Inferior parietal cortex (tissue), 1 donor: ENCODE measurements around the gene SYTL1.
A peak's percentile ranks its signal among the peaks of the same experiment; 100 is the strongest.

Experiments
- DNase-seq: peaks from one replicate; pipeline ENCODE4 v3.0.0-alpha.2; 2016; ENCODE audit errors: extremely low spot score

Gene SYTL1, protein sequence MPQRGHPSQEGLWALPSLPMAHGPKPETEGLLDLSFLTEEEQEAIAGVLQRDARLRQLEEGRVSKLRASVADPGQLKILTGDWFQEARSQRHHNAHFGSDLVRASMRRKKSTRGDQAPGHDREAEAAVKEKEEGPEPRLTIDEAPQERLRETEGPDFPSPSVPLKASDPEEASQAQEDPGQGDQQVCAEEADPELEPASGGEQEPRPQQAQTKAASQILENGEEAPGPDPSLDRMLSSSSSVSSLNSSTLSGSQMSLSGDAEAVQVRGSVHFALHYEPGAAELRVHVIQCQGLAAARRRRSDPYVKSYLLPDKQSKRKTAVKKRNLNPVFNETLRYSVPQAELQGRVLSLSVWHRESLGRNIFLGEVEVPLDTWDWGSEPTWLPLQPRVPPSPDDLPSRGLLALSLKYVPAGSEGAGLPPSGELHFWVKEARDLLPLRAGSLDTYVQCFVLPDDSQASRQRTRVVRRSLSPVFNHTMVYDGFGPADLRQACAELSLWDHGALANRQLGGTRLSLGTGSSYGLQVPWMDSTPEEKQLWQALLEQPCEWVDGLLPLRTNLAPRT

DNA sequence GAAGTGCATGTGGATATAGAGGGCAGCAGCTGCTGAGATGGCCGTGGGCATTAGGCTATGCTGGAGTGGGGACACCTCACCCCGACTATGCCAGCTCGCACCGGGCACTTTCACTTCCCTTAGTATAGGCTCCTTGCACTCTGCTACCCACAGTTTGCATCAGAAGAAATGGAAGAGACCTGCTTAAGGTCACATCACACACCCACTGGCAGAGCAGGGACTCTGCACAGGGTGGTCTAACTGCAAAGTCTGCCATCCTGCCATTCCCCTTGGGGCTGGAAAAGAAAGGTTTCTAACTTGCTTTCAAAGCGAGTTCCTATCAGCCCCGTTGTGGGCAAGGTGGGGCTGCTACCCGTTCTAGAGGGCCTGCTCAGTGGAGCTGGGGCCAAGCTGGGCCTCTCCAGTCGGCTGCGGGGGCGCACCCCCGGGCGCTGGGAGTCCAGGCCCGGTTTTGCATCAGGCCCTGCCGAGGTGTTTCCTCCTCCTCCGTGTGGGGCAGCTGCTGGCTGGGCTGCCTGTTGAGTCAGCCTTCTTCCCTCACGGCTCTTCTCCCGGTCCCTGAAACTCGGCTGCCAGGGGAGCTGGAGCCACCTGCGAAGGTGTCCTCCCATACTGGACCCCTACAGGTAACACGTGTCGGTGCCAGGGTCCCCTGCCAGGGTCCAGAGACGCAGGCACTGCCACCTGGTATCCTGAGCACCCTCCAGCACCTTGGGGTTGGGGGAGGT is at the start of gene SYTL1:
Gene SYTL1 (plus strand): TSS at position 498 of the 728 bp plus-strand sequence. CDS start 3,313 bp downstream, outside the sequence.
- no peak for DNase-seq

DNA sequence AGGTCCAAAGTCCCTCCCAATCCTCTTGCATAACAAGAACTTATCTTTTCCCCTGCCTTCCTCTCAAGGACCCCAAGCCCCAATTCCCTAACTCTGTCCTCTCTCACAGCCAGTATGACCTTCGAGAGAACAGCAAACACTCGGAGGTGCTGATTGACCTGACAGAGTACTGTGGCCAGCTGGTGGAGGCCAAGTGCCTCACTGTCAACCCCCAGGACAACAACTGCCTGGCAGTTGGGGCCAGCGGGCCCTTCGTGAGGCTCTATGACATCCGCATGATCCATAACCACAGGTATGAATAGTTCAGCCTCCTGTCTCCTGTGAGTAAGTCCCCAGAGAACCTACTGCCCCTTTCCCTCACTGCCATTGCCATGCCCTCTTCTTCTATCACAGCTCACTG is 49.7 kb upstream of the SYTL1 start:
- DNase-seq, result no peak

DNA sequence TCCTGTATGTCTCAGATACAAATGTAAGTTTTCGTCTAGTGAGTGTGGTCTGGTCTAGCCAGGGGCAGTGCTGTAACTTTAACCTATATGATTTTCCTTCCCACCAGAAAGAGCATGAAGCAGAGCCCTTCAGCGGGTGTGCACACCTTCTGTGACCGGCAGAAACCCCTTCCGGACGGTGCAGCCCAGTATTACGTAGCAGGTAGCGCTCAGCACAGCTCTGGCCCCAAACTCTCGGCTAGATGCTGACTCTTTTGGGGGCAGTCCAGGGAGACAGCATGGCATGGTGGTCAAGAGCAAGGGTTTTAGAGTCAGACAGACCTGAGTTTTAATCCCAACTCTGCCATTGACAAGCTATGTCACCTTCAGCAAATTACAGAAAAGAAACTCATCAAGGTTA is 47.9 kb upstream of the SYTL1 start:
- DNase-seq, result no peak

DNA sequence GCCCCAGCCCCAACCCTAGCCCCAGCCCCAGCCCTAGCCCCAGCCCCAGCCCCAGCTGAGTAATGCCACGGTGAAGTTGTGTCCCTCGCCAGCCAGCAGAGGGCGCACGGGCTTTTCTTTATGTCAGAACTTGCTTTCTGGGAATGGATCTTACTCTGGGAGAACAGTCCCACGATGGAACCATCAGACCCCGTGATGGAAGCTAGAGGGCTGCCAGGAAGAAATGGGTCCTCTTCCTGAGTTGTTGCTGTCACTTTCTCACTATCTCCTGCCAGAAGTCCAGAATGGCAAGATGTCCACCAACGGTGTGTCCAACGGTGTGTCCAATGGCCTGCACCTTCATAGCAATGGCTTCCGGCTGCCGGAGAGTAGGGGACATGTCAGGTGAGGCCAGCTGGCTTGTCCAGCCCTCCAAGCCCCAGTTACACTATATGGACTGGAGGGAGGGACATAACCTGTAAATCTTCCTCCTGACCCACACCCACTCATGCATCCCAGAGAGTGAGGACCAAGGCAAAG is 45.0 kb upstream of the SYTL1 start:
- DNase-seq, result peak; percentile 81

DNA sequence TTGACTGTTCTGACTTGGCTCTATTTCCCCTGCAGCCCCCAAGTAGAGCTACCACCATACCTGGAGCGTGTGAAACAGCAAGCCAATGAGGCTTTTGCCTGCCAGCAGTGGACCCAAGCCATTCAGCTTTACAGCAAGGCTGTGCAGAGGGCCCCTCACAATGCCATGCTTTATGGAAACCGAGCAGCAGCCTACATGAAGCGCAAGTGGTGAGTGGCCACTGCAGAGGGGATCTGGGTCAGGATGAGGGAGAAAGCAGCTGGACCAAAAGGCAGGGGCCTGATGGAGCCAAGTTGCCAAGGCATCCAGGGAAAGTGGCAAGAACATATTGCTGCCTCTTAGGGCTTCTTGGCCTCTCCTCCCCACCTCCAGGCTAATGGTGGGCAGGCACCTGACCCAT is 43.9 kb upstream of the SYTL1 start:
- DNase-seq, result no peak

DNA sequence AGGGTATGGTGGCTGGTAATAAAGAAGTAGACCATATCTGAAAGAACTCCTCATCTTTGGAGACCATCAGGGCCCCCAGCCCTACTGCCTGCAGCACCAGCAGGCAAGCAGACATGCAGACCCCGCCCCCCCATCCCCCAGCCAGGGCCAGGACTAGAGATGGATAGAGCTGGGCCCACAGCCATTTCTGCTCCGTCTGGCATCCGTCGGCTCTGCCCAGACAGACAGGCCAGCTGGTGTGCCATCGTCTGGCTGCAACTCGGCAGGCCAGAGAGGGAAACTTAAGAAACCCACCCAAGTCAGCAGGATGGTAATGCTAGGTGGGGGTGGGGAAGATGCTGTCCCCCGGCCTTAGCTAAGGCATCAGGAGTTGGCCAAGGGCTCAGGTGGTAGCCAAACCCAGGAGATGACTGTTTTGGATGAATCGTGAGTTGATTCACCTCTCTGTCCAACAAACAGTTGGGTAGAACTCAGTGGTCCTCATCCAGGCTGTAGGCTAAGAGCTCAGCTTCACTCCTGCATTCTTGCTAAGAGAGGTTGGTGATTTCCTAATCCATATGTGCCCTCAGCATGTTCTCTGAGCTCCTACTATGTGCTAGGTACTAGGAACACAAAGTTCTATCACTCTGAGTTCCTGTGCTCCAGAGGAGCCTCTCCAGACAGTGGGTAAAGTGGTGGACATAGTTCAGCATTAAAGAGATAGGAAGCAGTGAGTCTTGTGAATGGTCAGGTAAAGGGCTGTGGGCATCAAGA is 43.0 kb upstream of the SYTL1 start:
- no peak for DNase-seq

DNA sequence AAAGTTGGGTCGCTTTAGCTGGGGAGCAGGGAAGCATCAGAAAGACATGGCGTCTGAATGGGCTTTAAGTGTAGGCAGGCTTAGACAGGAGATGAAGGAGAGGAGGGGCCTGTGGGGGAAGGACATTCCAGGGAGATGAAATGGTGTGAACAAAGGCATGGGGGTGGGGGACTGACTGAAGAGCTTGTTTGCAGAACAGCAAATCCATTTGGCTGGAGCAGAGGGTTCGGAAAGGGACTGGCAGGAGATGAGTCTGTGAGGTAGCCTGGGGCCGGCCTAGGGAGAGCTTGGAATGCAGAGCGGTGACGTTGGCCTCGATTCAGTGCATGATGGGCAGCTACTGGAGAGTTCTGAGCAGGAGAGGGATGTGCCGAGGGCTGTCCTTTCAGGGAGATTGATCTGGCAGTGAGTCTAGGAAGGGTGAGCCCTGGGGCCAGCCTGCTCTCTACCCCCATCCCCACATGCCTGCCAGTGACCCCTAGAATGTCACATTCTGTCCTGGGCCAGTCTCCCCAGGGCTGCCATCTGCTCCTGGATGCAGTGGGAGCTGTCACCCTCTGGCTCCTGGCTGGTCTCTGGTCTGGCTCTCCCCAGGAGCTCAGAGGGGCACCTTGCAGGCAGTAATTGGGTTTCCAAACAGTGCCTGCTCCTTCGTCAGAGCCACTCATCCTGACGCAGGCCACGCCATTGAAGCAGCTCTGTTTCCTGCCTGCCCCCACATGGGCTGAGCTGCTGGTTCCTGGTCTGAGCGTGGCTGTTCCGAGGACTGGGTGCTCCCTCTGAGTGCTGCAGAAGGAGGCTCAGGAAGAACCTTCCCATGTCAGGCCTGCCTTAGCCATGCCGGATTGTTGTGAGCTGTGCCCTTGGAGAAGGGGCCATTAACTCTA is 42.2 kb upstream of the SYTL1 start:
- peak; percentile 28 for DNase-seq

DNA sequence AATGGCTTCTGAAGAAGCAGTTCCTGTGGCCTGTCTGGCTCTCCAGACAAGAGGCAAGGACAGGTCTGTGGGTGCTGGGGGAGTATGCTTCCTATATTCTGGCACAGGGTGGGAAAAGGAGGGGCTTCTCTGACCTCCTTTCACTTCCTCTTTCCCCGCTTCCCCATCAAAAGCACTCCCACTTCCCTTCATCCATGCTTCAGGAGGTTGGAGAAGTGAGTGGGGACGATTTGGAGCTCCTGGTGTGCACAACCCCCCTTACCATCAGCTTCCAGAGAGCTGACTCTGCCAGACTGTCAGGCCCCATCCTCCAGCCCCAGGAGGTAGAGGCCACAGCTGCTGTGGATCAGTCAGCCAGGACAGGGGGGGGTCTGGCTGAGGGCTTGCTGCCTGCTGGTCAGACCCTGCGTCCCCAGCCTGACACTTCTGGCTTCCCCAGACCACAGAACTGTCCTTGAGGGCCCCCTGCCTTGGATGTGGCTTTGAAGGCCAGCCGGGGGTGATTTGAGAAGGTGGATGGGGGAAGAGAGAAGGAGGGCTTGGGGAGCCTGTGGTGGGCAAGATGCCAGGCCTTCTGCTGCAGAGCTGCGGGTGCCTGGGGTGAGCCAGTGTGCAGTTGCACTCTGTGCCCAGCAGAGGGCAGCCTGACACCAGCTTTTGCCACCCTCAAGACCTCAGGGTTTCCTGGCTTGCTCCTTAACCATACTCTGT is 41.3 kb upstream of the SYTL1 start:
- peak; percentile 91 for DNase-seq

DNA sequence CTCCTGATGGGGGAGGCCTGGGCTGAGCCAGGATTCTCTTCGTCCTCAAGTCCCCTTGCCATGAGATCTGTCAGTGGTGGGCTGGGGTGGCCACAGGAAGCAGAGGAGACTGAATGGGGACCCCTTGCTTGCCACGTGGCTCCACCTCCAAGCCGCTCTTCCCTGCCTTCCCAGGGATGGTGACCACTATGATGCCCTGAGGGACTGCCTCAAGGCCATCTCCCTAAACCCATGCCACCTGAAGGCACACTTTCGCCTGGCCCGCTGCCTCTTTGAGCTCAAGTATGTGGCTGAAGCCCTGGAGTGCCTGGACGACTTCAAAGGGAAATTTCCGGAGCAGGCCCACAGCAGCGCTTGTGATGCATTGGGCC is 40.8 kb upstream of the SYTL1 start:
- no peak for DNase-seq

DNA sequence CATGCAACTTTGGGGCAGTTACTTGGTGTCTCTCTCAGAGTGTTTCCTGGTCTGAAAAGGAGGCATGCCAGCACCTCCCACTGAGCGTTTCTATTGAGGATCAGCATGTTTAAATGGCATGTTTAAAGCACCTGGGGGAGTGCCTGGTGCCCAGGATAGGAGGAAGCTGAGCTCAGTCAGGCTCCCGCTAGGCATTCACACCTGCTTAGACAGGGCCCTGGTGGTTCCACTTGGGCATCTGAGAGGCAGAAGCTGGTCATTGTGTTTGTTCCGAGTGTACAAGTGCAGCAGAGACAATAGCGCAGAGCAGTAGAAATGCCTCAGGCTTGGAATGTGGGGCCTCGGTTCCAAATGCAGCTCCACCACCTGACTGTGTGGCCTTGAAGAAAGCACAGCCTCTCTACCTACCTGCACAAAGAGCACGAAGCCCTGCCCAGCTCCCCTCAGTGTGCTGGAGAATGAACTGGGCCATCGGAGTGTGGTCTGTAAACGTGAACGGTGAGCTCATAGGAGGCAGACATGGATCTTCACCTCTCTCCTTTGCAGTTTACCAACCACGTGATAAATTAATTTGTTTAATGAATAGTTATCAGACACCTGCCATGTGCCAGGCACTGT is 40.1 kb upstream of the SYTL1 start:
- no peak for DNase-seq

DNA sequence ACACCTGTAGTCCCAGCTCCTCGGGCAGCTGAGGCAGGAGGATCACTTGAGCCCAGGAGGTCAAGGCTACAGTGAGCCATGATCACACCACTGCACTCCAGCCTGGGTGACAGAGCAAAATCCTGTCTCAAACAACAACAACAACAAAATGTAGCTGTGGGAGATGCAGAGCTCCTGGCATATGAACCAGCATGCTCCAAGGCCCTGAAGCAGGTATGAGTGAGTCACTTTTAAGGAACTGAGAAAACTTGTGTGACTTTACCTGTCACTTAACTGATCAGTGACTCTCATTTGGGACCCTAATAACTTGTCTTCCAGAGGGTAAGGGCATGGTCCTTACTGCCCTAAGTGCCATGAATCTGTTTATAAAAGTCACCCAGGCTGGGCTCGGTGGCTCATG is 39.2 kb upstream of the SYTL1 start:
- DNase-seq, result no peak

DNA sequence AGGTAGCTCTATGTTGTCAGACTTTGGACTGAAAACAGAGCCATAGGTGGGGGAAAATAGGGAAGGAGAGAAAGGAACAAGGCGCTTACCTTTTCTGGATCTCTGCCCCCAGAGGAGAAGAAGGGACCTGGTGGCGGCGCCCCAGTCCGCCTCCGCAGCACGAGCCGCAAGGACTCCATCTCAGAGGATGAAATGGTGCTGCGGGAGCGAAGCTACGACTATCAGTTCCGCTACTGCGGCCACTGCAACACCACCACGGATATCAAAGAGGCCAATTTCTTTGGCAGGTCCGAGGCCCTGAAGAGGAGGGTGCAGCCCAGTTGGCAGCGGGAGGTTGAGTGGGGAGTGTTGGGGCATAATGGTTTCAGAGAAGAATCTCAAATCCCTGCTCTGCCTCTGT is 38.3 kb upstream of the SYTL1 start:
- no peak for DNase-seq

DNA sequence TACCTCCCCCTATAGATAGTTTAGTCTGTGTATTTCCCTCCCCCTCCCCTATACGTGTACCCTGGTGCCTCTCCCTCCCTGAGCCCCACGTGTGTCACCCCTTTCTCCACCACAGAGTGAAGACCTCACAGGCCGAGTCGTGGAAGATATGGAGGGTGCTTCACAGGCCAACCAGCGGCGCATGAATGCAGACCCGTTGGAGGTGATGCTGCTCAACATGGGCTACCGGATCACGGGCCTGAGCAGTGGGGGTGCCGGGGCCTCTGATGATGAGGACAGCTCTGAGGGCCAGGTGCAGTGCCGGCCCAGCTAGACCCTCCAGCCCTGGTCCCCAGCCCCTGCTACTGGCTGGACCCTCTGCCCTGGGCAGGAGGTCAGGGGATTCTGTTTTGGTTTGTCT is 35.8 kb upstream of the SYTL1 start:
- DNase-seq, result no peak

DNA sequence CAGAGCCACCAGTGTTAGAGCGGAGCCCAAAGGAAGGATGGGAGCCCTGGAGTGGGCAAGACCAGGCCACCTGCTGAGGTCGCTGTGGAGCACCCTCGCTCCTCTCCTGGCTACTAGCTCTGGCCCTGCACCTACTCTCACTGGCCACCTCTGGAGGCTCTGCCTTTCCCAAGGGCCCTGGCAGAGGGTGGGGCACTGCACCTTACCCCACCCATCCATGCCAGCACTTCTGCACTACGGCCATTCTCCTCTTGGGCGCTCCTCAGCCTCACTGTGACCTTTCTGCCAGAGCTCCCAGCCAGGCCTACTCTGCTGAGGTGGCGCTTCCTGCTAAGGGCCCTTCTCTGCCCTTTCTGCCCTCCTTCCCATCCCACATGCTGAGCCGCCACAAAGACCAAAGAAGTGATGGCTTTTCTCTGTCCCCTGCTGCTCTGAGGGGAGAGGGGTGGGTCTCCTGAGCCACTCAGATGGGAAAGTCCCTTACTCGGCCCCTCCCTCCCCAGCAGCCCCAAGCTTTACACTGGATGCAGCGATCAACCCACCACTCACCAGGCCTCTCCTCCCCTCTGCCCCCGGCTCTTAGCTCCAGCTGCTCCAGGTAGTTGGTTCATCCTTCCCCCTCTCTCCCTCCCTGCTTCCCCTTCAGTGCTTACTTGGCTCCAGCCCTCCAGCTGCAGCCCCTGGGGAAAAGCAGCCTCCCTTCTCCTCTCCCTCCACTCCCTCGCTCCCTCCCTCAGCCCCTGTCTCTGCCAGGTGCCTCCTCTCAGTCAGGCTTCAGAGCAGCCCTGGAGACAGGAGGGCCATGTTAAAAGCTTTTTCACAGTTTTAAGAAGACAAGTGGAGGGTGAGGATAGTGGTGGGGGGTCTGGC is 34.7 kb upstream of the SYTL1 start:
- DNase-seq, result no peak

DNA sequence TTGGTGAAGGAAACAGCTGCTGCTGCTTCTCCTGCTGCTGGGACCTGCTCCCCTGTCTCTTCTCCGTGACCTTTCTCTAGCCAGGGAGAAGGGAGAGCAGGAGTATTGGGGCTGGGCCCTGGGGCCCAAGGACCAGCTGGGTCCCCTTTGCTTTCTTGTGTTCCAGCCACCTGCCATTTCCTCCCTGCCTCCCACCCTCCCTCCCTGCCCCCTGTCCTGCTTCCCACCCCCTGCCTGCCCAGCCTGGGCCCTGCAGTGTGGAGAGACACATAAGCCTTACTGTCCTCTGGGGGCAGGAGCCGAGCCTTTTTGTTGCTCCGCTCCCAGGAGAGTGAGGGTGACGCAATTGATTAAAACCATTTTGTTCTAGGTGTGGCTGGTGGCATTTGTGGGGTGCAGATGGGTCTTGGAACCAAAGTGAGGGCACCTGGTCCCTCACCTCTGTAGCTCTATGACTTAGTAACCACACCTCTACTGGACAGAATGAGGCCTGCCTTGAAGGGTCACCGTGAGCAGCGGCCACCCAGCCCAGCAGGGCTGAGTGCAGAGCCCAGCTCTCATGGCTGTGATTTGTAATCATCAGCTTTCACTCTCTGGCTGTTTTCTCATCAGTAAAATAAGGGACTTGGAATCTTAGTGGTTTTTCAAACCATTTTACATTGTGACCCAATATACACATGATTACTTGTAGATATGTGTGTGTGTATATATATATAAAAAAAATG is 33.8 kb upstream of the SYTL1 start:
- no peak for DNase-seq

DNA sequence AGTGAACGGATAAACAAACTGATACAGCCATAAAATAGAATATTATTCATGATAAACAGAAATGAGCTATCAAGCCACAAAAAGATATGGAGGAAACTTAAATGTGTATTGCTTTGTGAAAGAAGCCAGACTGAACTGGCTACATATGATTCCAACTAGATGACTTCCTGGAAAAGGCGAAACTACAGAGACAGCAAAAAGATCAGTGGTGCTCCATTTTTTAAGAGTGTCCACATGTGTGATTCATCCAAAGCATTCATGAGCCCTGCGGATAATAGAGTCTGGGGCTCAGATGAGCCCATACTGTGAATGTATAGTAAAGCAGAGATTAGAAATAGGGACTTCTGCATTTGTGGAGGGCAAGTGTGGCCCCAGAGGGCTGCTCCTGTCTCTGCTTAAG is 27.7 kb upstream of the SYTL1 start:
- no peak for DNase-seq

DNA sequence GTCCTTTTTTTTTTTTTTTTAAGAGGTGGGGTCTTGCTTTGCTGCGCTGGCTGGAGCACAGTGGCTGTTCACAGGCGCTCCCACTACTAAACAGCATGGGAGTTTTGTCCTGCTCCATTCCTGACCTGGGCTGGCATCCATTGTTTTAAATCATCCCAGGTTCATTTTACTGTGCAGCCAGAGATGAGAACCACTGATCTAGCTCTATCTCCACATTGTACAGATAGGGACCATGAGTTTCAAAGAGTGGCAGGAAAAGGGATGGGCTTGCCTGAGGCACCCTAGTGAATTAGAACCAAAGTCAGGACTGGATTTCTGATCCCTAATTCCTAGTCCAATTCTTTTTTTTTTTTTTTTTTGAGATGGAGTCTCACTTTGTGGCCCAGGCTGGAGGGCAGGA is 27.1 kb upstream of the SYTL1 start:
- DNase-seq, result no peak

DNA sequence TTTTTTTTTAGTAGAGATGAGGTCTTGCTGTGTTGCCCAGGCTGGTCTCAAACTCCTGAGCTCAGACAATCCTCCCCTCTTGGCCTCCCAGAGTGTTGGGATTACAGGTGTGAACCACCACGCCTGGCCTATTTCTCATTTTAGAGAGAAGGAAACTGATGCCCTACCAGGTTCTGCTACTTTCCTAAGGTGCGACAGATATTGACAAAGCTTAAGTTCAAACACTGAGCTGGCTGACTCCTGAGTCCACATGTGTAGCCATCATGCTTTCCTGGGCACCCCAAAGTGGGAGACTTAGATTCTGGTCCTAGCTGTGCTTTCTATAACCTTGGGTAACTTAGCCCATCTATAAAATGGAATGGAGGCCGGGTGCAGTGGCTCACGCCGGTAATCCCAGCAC is 25.0 kb upstream of the SYTL1 start:
- DNase-seq, result no peak
